ENCODE data around the gene TTC28. TPM values are rescaled to one million over a fixed set of nuclear protein-coding genes. Genes with fewer than 3 reads are reported as not detected.

Gene TTC28
- total RNA-seq, 1 donor: 19.7 TPM

- DNase-seq (ENCODE audit: low read depth in 2 of 3, low spot score in 2 of 3): no peak
Observed at GRCh38 chr22:27999876-28000275, 679.8 kb downstream of the TTC28 start.

GRCh38 chr22:27998511-27999410 is 680.9 kb downstream of the TTC28 start:
- no peak for DNase-seq (ENCODE audit: low read depth in 2 of 3, low spot score in 2 of 3)

GRCh38 chr22:27997538-27997937 is 682.1 kb downstream of the TTC28 start:
- no peak for DNase-seq (ENCODE audit: low read depth in 2 of 3, low spot score in 2 of 3)

DNA sequence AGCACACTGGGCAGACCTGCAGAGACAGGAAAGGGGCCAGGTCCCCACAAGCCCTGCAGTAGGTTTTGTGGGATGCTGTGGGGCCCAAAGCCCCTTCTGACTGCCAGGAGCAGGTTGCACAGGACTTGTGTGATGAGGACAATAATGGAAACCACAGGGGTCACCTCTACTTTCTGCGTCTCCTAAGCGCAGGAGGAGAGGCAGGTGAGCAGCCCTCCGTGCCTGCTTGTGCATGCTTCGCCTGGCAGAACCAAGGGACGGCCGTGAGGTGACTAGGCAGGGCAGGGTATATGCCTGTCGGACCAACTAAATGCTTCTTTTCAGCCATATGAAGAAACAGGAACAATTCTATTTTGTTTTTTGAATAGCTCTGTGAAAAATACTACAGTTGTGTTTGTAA is 682.7 kb downstream of the TTC28 start:
- DNase-seq (ENCODE audit: low read depth in 2 of 3, low spot score in 2 of 3): no peak

- DNase-seq (ENCODE audit: low read depth in 2 of 3, low spot score in 2 of 3): no peak
Observed at GRCh38 chr22:27996529-27996925, 683.1 kb downstream of the TTC28 start.

DNA sequence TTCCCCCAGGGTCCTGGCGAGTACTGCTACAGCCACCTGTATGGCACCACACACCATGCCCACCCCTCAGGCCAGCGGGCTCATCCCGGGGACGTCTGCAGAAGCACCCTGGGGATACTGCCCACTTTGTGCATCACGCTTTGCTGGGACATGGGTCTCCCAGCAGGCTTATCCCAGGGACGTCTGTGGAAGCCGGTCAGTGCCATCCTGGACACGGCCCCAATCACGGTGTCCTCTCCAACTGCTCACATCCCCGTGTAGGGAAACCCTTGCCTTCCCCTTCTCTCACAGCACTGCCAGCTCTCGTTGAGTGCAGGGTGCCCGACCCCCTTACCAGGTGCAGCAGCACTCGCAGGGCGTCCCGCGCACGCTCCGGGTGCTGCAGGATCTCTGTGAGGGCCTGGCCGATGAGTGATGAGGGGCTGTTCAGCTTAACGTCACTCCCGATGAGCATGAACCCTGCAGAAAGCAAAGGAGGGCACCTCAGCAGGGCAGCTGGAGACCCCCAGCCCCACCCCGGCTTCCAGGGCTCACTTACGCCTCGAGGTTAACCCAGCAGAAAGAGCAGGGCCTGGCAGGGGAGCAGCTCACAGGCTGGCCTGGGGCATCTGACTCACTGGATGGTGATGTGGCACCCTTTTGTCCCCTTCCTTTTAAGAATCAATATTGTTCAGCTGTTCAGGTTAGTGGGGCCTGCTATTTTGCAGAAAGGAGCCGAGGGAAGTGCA is 683.7 kb downstream of the TTC28 start:
- DNase-seq (ENCODE audit: low read depth in 2 of 3, low spot score in 2 of 3): no peak

DNA sequence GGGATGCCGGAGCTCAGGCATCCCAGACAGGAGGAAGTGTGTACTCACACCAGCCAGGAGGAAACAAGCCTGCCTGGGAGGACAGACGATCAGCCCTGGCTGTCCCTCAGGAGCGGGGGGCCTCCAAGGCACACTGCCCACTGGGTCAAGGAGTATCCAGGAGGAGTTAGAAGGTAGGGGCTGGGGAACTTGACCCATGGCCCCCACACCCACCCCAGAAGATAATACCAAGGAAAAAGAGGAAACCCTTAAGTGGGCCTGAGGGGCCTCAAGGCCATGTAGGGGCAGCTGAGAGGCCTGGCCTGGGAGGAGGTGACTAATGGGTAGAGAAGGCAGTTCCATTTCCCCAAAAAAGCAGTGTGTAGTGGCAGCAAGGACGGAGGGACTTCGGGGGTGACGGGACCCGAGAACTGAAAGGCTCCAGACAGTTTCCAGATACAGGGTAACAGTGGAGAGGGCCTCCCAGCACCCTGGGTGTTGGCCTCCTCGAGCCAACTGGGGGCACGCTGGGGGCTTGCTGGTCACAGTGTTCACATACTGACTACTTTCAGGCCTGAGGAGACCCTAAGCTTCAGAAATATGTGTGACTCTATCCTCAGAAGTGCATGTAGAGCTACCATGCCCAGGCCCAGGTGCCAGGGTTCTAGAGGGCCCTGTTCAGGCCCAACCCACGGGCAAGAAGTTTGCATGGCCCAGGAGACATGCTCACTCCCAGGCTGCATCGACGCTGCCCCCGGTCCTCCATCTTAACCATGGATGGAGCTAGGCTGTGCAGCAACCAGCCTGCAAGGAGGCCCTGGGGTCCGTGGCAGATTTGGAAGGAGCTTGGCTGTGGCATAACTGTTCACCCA is 684.9 kb downstream of the TTC28 start:
- DNase-seq (ENCODE audit: low read depth in 2 of 3, low spot score in 2 of 3): no peak

GRCh38 chr22:27993774-27994350 is 685.8 kb downstream of the TTC28 start:
- no peak for DNase-seq (ENCODE audit: low read depth in 2 of 3, low spot score in 2 of 3)

DNA sequence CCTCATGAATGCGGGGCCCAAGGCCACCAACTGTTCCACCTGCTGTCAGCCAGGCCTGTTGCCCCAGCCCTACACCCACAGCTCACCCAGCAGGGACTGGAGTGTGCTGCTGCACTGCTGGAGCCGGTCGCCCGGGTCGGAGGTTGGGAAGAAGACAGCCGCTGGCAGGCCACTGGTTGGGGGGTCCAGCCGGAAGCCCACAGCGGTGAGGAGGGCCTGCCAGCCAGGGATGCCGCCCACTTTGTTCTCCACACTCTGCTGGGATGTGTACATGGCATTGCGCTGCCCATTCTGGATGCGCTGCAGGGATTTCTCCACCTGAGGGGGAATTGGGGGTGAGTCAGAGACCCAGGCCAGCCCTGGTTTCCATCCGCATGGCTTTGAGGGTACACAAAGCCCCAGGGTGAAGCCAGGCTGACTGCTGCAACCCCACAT is 686.4 kb downstream of the TTC28 start:
- no peak for DNase-seq (ENCODE audit: low read depth in 2 of 3, low spot score in 2 of 3)

DNA sequence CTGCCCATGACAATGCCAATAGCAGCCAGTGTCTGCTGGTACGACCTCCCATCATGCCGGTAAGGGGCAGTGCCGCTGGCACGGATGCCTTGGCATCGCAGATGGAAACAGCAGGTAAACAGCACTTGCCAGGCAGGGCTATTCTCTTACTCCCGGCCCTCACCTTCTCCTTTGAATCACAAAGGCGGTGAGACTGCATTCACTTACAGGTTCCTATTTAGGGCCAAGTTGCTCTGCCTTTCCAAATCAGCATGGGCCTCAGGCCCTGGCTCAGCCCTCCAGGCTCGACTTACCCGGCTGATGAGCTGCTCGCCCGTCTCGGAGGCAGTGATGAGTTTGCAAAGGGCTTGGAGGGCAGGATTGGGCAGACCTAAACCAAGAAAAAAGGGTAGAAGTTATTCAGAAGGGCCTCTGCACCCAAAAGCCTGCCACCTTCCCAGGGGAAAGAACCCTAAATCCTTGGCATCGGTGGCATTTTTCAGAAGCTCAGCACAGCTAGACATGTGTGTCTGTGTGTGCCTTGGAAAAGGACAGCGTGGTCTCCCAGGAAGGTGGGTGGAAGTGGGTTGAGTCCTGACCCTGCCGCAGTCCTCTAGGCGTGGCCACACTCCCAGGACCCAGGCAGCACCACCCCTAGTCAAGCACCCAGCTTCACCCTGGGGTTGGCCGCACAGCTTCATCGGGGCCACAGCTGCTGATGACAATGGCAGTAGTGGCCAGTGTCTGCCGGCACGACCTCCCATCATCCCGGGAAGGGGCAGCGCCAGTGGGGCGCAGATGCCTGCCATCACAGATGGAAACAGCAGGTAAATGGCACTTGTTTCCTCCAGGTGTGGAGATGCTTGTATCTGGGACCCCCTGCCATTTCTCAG is 687.1 kb downstream of the TTC28 start:
- no peak for DNase-seq (ENCODE audit: low read depth in 2 of 3, low spot score in 2 of 3)

DNA sequence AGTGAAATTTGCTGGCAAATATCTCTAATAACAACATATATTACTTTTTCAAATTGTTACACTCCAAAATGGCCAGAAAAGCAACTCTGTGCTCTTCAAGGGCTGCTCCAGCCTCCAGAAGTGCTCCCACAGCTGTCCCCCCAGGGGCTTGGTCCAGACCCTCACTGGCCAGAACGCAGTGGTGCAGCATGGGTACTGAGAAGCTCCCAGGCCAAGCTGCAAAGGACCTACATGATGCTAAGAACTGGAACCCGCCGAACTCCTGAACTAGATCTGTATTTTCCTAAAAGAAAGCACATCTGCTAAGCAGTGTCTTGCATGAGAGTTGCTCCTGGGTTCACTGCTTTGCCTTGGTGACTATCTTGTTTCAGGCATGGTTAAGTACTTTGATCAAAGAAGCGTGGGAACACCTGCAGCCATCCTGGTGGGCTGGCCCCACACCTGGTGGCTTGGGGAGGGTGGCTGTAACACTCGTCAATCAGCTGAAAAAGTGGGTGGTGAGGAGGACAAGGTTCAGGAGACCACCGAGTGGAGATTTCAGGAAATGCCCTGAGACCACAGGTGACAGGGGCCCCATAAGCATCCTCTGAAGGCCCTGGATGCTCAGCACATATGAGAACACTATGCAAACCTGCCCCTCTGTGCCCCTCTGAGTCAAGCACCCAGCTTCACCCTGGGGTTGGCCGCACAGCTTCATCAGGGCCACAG is 687.9 kb downstream of the TTC28 start:
- DNase-seq (ENCODE audit: low read depth in 2 of 3, low spot score in 2 of 3): no peak

DNA sequence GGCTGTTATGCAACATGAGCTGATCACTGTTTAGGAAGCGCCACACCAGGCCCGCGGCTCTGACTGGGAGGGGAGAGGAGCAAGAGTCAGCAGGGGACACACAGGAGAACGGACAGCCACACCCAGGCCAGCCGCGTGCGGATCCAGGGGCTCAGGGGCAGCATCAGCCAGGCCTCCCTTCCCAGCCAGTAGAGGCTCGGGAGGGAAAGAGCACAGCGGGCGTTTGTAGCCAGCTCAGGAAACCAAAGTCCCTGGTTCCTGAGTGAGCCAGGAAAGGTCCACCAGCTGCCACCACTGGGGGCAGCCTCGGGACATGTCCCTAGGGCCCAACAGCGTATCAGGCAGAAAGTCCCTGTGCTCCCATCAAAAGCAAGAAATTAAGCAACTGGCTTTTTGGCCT is 688.8 kb downstream of the TTC28 start:
- DNase-seq (ENCODE audit: low read depth in 2 of 3, low spot score in 2 of 3): peak in 2 of 3 donors; percentile 8 to 14

GRCh38 chr22:27990451-27990840 is 689.2 kb downstream of the TTC28 start:
- DNase-seq (ENCODE audit: low read depth in 2 of 3, low spot score in 2 of 3): no peak

- no peak for DNase-seq (ENCODE audit: low read depth in 2 of 3, low spot score in 2 of 3)
Observed at GRCh38 chr22:27989758-27990450, 689.7 kb downstream of the TTC28 start.

DNA sequence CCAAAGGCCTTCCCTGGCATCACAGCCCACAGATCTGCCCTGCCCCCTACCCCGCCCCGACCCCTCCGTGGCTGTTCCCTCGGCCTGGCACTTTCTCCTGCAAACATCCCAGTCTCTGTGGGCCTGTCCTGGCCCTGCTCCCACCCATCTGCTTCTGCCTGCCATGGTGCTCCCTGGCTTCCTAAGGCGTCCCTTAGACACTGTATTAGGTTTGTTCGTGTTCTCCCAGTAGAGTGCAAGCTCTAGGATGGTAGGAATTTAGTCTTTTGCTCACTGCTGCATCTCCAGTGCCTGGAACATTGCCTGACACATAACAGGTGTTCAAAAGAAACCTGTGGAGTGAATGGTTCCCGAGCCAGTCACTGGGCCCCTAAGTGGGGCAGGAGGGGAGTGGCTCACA is 690.9 kb downstream of the TTC28 start:
- no peak for DNase-seq (ENCODE audit: low read depth in 2 of 3, low spot score in 2 of 3)

DNA sequence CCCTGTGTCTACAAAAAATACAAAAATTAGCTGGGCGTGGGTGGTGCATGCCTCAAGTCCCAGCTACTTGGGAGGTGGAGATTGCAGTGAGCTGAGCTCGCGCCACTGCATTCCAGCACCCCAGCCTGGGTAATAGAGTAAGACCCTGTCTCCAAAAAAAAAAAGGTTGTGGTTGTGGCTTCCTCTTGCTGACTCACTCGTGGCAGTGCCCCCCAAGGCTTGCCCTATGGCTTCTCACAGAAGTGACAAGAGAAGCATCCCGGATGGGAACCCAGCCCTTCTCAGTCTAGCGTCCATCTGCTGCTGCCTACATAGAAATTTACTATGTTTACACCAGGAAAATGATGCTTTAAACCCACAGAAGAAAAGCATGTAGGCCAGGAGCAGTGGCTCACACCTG is 692.1 kb downstream of the TTC28 start:
- peak in 2 of 3 donors; percentile 67 to 84 for DNase-seq (ENCODE audit: low read depth in 2 of 3, low spot score in 2 of 3)

- DNase-seq (ENCODE audit: low read depth in 2 of 3, low spot score in 2 of 3): no peak
Observed at GRCh38 chr22:27986937-27987336, 692.7 kb downstream of the TTC28 start.

DNA sequence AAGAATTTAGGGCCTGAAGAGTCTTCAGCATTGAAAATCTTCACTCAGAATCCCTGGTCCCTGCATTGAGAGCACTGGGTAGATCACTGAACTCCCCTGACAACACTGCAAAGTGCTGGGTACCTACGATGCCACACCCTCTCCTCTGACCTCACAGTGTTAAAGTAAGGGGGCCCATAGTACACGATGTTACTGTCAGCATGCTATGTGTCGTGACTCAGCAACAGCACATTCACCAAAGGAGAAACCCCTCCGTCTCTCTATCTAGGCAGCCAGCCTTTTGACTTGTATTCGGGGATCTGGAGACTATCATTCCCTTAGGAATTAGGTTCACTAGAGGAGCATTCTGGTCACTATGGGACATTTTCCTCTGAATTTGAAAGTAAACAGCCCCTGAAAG is 693.2 kb downstream of the TTC28 start:
- no peak for DNase-seq (ENCODE audit: low read depth in 2 of 3, low spot score in 2 of 3)

All from hematopoietic multipotent progenitor cell (in vitro differentiated cells).